Measurements from ENCODE around the gene S100A14.

The S100A14 gene

DNA sequence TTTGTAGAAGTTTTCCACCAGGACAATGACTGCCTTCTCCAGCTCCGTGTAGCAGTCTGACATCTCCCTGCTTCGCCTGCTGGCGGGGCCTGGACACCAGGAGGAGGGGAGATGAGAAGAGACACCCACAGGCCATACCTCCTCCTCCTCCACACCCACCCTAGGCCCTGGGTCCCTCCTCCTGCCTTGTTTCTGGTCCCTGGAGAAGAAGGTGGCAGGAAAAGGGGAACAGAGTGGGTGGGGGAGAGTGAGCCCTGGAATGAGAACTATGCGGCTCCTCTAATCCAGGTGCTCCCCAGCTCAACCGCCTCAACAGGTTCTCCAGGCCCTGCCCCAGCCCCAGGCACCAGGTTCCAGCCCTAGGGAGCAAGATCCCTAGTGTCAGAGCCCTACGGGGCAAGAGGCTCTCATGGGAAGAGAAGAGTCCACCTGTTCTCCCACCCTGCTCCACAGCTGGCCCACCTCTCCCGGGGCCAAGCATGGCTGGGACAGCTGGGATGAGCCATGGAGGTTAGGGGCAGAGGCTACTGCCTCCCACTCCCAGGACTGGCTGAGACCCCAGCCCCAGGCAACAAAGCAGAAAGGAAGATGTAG, 7.9 kb downstream of the S100A14 start:
- H3K9me3 ChIP-seq, result no peaks in the 10 kb centered on the region
- H3K4me1 ChIP-seq, result peaks cover 19% of the 10 kb centered on the region
- H3K4me3 ChIP-seq (ENCODE audit: low read depth, low read length), result no peak overlapping the region
- H3K36me3 ChIP-seq, result no peaks in the 10 kb centered on the region
- TF ChIP-seq, protein P1, sequence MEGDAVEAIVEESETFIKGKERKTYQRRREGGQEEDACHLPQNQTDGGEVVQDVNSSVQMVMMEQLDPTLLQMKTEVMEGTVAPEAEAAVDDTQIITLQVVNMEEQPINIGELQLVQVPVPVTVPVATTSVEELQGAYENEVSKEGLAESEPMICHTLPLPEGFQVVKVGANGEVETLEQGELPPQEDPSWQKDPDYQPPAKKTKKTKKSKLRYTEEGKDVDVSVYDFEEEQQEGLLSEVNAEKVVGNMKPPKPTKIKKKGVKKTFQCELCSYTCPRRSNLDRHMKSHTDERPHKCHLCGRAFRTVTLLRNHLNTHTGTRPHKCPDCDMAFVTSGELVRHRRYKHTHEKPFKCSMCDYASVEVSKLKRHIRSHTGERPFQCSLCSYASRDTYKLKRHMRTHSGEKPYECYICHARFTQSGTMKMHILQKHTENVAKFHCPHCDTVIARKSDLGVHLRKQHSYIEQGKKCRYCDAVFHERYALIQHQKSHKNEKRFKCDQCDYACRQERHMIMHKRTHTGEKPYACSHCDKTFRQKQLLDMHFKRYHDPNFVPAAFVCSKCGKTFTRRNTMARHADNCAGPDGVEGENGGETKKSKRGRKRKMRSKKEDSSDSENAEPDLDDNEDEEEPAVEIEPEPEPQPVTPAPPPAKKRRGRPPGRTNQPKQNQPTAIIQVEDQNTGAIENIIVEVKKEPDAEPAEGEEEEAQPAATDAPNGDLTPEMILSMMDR (IDR thresholded peaks at IDR 0.05; ENCODE audit: low read depth, low read length), result no peak
- H3K27me3 ChIP-seq, result no peaks in the 10 kb centered on the region
- no peak for DNase-seq

DNA sequence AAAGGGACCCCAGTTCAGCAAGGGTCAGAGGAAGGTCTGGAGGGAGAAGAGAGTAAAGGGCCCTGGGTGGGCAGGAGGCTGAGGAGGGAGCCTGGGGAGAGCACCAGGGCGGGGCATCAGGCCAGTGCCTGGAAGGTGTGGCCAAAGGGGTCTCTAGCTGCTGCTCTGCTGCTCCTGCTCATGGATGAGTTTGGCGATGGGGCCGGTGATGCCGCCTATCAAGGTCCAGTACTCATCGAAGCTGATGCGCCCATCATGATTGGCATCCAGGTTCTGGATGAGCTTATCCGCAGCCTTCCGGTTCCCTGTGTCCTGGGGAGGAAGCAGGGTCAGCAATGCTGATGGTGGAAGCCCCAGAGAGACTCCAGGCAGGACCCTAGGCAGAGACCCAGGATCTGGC, 8.7 kb downstream of the S100A14 start:
- Histone ChIP-seq H3K4me1 (peaks cover 19% of the 10 kb centered on the region), H3K9me3 (no peaks in the 10 kb centered on the region), H3K27me3 (no peaks in the 10 kb centered on the region), H3K36me3 (no peaks in the 10 kb centered on the region), H3K4me3 (ENCODE audit: low read depth, low read length) (no peak overlapping the region)
- DNase-seq, result no peak
- TF ChIP-seq, protein P1 (IDR thresholded peaks at IDR 0.05; ENCODE audit: low read depth, low read length), result no peak

DNA sequence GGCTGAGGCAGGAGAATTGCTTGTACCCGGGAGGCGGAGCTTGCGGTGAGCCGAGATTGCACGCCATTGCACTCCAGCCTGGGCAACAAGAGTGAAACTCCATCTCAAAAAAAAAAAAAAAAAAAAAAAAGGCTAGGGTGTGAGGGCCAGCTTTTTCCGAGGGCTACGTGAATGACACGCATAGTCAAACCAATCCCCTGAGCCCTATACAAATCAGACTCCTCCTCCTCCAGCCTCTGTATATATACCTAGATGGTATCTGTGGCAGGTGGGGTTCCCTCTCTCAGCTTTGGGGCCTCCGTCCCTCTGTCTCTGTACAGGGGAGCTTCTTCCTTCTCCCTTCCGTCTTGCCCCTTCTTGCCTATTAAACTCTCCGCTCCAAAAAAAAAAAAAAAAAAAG, 9.9 kb downstream of the S100A14 start:
- TF ChIP-seq, protein P1 (IDR thresholded peaks at IDR 0.05; ENCODE audit: low read depth, low read length), result no peak
- H3K27me3 ChIP-seq, result no peaks in the 10 kb centered on the region
- no peak overlapping the region for H3K4me3 ChIP-seq (ENCODE audit: low read depth, low read length)
- no peak for DNase-seq
- H3K9me3 ChIP-seq, result no peaks in the 10 kb centered on the region
- H3K36me3 ChIP-seq, result no peaks in the 10 kb centered on the region
- peaks cover 19% of the 10 kb centered on the region for H3K4me1 ChIP-seq

DNA sequence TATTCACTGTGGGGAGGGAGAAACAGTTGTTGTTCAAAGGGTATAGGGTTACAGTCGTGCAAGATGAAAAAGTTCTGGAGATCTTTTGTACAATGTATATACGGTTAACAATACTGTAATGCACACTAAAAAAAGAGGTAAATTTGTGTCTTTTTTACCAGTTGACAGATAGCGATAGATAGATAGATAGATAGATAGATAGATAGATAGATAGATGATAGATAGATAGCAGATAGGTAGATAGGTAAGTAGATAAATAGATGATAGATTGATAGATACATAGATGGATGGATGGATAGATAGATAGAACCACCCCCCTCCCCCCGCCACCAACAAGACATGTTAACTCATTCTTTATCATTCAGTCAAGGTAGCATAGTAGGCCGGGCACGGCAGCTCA, 13.4 kb downstream of the S100A14 start:
- H3K27me3 ChIP-seq, result no peaks in the 10 kb centered on the region
- H3K4me3 ChIP-seq (ENCODE audit: low read depth, low read length), result no peak overlapping the region
- H3K4me1 ChIP-seq, result peaks cover 4% of the 10 kb centered on the region; the same call in 1 of the 2 replicates
- H3K36me3 ChIP-seq, result no peaks in the 10 kb centered on the region
- H3K9me3 ChIP-seq, result no peaks in the 10 kb centered on the region
- DNase-seq, result no peak
- TF ChIP-seq, protein P1 (IDR thresholded peaks at IDR 0.05; ENCODE audit: low read depth, low read length), result no peak

DNA sequence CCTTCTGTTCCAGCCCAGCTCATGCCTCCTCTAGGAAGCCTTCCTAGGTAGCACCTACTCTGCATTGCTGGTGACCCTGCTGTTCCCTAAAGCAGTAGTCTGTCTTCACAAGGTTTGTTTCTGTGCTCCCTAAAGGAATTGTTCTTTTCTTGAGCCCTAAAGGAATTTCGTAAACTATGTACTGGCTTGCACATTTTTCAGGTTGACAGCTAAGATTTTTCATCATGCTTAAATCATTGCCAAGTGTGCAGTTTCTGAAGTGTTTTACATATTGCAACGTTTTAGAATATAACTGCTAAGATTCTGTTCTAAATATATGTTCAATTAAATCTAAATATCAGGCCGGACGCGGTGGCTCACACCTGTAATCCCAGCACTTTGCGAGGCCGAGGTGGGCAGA, 16.3 kb downstream of the S100A14 start:
- H3K9me3 ChIP-seq, result no peaks in the 10 kb centered on the region
- H3K36me3 ChIP-seq, result no peaks in the 10 kb centered on the region
- TF ChIP-seq, protein P1 (IDR thresholded peaks at IDR 0.05; ENCODE audit: low read depth, low read length), result no peak
- no peak overlapping the region for H3K4me3 ChIP-seq (ENCODE audit: low read depth, low read length)
- H3K4me1 ChIP-seq, result peaks cover 4% of the 10 kb centered on the region; the same call in 1 of the 2 replicates
- no peaks in the 10 kb centered on the region for H3K27me3 ChIP-seq
- no peak for DNase-seq

DNA sequence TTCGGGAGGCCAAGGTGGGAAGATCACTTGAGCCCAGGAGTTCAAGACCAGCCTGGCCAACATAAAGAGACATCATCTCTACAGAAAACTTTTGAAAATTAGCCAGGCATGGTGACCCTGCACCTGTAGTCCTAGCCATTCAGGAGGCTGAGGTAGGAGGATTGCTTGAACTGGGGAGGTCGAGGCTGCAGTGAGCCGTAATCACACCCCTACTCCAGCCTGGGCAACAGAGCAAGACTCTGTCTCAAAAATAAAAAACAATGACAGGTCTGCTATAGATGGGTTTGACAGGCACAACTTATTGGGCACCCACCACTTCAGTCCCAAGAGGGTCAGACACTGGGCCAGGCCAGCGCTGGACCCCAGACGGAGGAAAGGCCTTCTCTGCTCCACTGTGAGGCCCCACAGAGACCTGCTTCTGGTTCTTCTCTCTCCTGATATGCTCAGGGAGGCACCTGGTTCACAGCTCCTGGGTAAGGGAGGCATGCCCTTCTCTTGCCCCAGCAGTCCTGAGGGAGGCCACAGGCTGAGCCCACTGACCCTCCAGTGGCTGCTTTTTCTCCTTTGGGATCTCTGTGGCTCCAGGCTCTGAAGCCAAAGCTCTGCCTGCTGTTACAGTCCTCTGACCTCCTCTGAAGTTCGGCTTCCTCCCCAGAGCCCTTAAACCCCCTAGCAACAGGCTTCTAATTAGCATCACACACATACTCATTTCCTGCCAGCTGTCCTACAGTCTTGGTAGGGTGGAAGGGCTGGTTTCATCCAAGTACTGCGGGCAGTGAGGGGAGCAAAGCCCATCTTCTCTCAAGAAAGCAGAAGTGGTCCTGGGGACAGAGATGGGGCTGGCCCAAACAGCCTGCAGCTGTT, 17.6 kb downstream of the S100A14 start:
- H3K27me3 ChIP-seq, result no peaks in the 10 kb centered on the region
- no peaks in the 10 kb centered on the region for H3K36me3 ChIP-seq
- TF ChIP-seq, protein P1 (IDR thresholded peaks at IDR 0.05; ENCODE audit: low read depth, low read length), result no peak
- H3K4me1 ChIP-seq, result peaks cover 4% of the 10 kb centered on the region; the same call in 1 of the 2 replicates
- DNase-seq, result peak; percentile 35
- no peak overlapping the region for H3K4me3 ChIP-seq (ENCODE audit: low read depth, low read length)
- H3K9me3 ChIP-seq, result no peaks in the 10 kb centered on the region
